HL-60 (cell line): ENCODE results near the gene CCT4.

Source experiments
- DNase-seq, 2 experiments: peaks; one replicate each; pipeline ENCODE4 v3.0.0-alpha.2; 2010 to 2020; ENCODE audit warnings: low read depth in 1 of 2, low spot score in 1 of 2
- H3K27ac ChIP-seq: fragments of 250-450 bp; sonication (Bioruptor Pico); replicated peaks from 2 replicates; pipeline ENCODE4 v1.5.1; 2020; ENCODE audit warnings: mild to moderate bottlenecking, moderate library complexity
- H3K27me3 ChIP-seq: fragments of 250-450 bp; sonication (Bioruptor Pico); 2 replicates; pipeline ENCODE4 v1.5.1; 2021; ENCODE audit warnings: mild to moderate bottlenecking, moderate library complexity; ENCODE audit not compliant: insufficient read depth, poor library complexity, severe bottlenecking
- H3K4me3 ChIP-seq: replicated peaks from 2 replicates; pipeline ENCODE4 v1.5.1; 2011; ENCODE audit warnings: mild to moderate bottlenecking, control low read depth, low read length; ENCODE audit not compliant: insufficient read depth
- GABPA ChIP-seq: IDR thresholded peaks from 2 replicates; pipeline ENCODE4 v1.6.1; 2012; ENCODE audit warnings: low read depth
- POLR2AphosphoS5 ChIP-seq: IDR thresholded peaks from 2 replicates; pipeline ENCODE4 v1.6.1; 2012; ENCODE audit warnings: low read depth
- SPI1 ChIP-seq: IDR thresholded peaks from 2 replicates; pipeline ENCODE4 v1.6.1; 2012; ENCODE audit warnings: low read depth, mild to moderate bottlenecking, borderline replicate concordance
- TF ChIP-seq, protein P1 (sequence below): IDR thresholded peaks from one replicate; pipeline ENCODE4 v1.5.1; 2011; ENCODE audit warnings: low read length, control low read depth, inconsistent platforms; ENCODE audit not compliant: insufficient read depth
- TF ChIP-seq, protein P2 (sequence below): IDR thresholded peaks from 2 replicates; pipeline ENCODE4 v1.6.1; 2012; ENCODE audit warnings: low read depth; ENCODE audit not compliant: insufficient replicate concordance

The CCT4 gene

DNA sequence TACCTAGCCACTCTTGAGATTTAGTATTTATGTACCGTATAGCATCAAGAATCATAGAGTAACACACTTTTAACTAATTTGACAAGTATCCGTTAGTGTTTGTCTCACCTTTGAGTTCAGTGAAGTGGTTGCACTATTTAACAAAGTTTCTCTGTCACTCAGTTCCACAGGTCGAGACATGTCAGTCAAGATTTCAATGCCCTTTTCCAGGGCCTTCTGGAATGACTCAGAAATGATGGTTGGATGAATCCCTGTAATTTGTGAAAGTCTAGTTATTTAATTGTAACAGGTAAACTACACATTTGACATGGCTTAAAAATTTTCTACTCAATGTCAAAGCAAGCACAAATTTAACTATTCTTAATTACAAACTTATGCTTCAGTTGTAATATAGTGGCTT, 9.7 kb downstream of the CCT4 start:
- Histone ChIP-seq H3K27ac (no peak overlapping the region), H3K27me3 (no peaks in the 10 kb centered on the region), H3K4me3 (no peak overlapping the region)
- TF ChIP-seq SPI1 (no peak), GABPA (no peak), POLR2AphosphoS5 (no peak)
- TF ChIP-seq, protein P1, sequence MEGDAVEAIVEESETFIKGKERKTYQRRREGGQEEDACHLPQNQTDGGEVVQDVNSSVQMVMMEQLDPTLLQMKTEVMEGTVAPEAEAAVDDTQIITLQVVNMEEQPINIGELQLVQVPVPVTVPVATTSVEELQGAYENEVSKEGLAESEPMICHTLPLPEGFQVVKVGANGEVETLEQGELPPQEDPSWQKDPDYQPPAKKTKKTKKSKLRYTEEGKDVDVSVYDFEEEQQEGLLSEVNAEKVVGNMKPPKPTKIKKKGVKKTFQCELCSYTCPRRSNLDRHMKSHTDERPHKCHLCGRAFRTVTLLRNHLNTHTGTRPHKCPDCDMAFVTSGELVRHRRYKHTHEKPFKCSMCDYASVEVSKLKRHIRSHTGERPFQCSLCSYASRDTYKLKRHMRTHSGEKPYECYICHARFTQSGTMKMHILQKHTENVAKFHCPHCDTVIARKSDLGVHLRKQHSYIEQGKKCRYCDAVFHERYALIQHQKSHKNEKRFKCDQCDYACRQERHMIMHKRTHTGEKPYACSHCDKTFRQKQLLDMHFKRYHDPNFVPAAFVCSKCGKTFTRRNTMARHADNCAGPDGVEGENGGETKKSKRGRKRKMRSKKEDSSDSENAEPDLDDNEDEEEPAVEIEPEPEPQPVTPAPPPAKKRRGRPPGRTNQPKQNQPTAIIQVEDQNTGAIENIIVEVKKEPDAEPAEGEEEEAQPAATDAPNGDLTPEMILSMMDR, result no peak
- TF ChIP-seq, protein P2, sequence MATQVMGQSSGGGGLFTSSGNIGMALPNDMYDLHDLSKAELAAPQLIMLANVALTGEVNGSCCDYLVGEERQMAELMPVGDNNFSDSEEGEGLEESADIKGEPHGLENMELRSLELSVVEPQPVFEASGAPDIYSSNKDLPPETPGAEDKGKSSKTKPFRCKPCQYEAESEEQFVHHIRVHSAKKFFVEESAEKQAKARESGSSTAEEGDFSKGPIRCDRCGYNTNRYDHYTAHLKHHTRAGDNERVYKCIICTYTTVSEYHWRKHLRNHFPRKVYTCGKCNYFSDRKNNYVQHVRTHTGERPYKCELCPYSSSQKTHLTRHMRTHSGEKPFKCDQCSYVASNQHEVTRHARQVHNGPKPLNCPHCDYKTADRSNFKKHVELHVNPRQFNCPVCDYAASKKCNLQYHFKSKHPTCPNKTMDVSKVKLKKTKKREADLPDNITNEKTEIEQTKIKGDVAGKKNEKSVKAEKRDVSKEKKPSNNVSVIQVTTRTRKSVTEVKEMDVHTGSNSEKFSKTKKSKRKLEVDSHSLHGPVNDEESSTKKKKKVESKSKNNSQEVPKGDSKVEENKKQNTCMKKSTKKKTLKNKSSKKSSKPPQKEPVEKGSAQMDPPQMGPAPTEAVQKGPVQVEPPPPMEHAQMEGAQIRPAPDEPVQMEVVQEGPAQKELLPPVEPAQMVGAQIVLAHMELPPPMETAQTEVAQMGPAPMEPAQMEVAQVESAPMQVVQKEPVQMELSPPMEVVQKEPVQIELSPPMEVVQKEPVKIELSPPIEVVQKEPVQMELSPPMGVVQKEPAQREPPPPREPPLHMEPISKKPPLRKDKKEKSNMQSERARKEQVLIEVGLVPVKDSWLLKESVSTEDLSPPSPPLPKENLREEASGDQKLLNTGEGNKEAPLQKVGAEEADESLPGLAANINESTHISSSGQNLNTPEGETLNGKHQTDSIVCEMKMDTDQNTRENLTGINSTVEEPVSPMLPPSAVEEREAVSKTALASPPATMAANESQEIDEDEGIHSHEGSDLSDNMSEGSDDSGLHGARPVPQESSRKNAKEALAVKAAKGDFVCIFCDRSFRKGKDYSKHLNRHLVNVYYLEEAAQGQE, result no peak
- DNase-seq, result no peak

DNA sequence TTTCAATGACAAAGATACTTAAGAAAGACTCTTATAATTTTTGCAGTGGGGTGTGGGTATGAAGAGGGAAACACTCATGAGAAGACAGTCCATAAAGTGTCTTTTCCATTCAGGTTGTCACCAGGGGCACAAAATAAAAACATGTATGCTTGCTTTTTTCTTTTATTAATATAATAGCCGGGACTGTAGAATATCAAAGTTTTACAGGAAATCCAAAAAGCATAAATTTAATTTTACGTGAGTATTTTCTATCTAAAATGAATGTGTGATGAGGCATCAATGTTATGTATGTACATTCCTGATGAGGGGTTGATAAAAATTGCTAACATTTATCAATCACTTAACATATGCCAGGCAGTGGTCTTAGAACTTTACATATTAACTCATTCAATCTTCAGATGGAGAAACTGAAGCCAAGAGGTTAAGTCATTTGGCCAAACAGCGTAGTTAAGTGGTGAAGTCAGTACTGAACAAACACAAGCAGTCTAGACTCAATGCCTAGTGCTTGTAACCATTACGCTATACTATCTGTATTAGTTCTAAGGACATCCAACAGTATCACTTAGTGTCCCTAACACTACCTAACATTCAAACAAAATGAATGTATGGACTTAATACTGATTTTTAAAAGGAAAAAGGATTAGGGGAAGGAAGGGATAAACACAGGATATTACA, 10.7 kb downstream of the CCT4 start:
- Histone ChIP-seq H3K27me3 (no peaks in the 10 kb centered on the region), H3K4me3 (no peak overlapping the region), H3K27ac (no peak overlapping the region)
- TF ChIP-seq, protein P2, result no peak
- TF ChIP-seq SPI1, result no peak
- TF ChIP-seq, protein P1, result no peak
- TF ChIP-seq GABPA, result no peak
- TF ChIP-seq POLR2AphosphoS5, result no peak
- no peak for DNase-seq

DNA sequence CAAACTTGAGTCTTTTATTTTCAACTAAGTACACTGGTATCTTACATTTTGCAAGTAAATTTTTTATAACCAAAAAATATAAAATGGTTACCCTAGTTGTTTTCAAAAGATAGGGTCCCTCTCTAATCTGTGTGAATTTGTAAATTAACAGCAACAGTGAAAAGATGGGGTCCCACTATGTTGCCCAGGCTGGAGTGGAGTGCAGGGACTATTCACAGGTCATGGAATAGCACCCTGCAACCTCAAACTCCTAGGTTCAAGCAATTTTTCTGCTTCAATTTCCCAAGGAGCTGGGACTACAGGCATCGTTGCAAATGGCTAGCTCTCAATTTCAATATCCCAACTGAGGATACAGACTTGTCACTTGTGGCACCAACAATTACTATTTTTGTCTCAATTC, 12.1 kb downstream of the CCT4 start:
- Histone ChIP-seq H3K4me3 (no peak overlapping the region), H3K27ac (no peak overlapping the region), H3K27me3 (no peaks in the 10 kb centered on the region)
- DNase-seq, result no peak
- TF ChIP-seq POLR2AphosphoS5 (no peak), GABPA (no peak), SPI1 (no peak)
- TF ChIP-seq, protein P2, result no peak
- TF ChIP-seq, protein P1, result no peak
